RWPE2 (cell line): Measurements from ENCODE around the gene GPR176.

Experiments used
- ATAC-seq: fragments of 200-7000 bp; cut with Tn5 transposase; 3 replicates; pipeline ENCODE4 v1.9.1; 2021; ENCODE audit warnings: low read depth
- DNase-seq: peaks from one replicate; pipeline ENCODE4 v3.0.0-alpha.2; 2020; ENCODE audit warnings: low spot score
- H3K27ac ChIP-seq: fragments of 450-650 bp; 2 replicates; pipeline ENCODE4 v1.5.1; 2017; ENCODE audit warnings: mild to moderate bottlenecking; ENCODE audit not compliant: poor library complexity, severe bottlenecking
- H3K27me3 ChIP-seq: fragments of 250-450 bp; sonication (Bioruptor Pico); 2 replicates; pipeline ENCODE4 v1.5.1; 2021; ENCODE audit warnings: mild to moderate bottlenecking, moderate library complexity; ENCODE audit not compliant: insufficient read depth, poor library complexity, severe bottlenecking
- H3K36me3 ChIP-seq: fragments of 250-450 bp; sonication (Bioruptor Pico); 2 replicates; pipeline ENCODE4 v1.5.1; 2020; ENCODE audit warnings: low read depth, mild to moderate bottlenecking, moderate library complexity
- H3K4me1 ChIP-seq: fragments of 250-450 bp; sonication (Bioruptor Pico); 2 replicates; pipeline ENCODE4 v1.5.1; 2021; ENCODE audit warnings: mild to moderate bottlenecking, moderate library complexity; ENCODE audit not compliant: insufficient read depth, poor library complexity, severe bottlenecking
- H3K4me3 ChIP-seq: fragments of 250-450 bp; sonication (Bioruptor Pico); 2 replicates; pipeline ENCODE4 v1.5.1; 2021; ENCODE audit warnings: mild to moderate bottlenecking, moderate library complexity; ENCODE audit not compliant: severe bottlenecking
- H3K9me3 ChIP-seq: fragments of 250-450 bp; sonication (Bioruptor Pico); 2 replicates; pipeline ENCODE4 v1.5.1; 2021; ENCODE audit warnings: mild to moderate bottlenecking, moderate library complexity; ENCODE audit not compliant: severe bottlenecking
- CTCF ChIP-seq: fragments of 450-650 bp; IDR thresholded peaks from one replicate; pipeline ENCODE4 v1.5.1; 2017; ENCODE audit warnings: mild to moderate bottlenecking, moderate library complexity; ENCODE audit not compliant: poor library complexity, severe bottlenecking

Gene GPR176

DNA sequence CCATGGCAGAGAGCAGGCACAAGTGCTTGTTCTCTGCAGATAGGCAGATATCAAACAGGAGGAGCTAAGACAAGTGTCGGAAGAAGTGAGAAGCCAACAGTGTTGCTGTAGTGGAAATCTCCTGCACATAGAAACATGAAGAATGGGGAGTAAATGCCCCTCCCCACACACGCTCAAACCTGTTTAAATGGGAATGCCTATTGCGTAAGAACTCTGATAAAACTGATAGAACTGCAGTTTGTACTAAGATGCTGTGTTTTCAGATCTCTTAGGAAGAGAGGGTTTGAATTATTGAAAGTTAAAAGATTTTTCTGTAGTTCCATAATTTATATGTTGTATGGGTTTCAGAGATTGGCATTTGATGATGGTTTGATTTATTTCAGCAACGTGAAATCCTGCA is 33.5 kb upstream of the GPR176 start:
- Histone ChIP-seq H3K27ac (no peak overlapping the region), H3K4me1 (no peaks in the 10 kb centered on the region), H3K36me3 (peaks cover 97% of the 10 kb centered on the region), H3K4me3 (no peak overlapping the region), H3K27me3 (no peaks in the 10 kb centered on the region), H3K9me3 (no peaks in the 10 kb centered on the region)
- ATAC-seq (no peak), DNase-seq (no peak)
- TF ChIP-seq CTCF, result no peak

GRCh38 chr15:39951561-39951960 is 31.5 kb upstream of the GPR176 start:
- Histone ChIP-seq H3K36me3 (peaks cover 94% of the 10 kb centered on the region), H3K9me3 (no peaks in the 10 kb centered on the region), H3K4me1 (no peaks in the 10 kb centered on the region), H3K4me3 (no peak overlapping the region), H3K27ac (no peak overlapping the region), H3K27me3 (no peaks in the 10 kb centered on the region)
- TF ChIP-seq CTCF, result no peak
- DNase-seq, result no peak
- ATAC-seq, result no peak

- Histone ChIP-seq H3K4me1 (no peaks in the 10 kb centered on the region), H3K9me3 (no peaks in the 10 kb centered on the region), H3K36me3 (peaks cover 94% of the 10 kb centered on the region), H3K27me3 (no peaks in the 10 kb centered on the region), H3K4me3 (no peak overlapping the region), H3K27ac (no peak overlapping the region)
- no peak for ATAC-seq
- TF ChIP-seq CTCF, result no peak
- no peak for DNase-seq
Observed at GRCh38 chr15:39948817-39949216, 28.8 kb upstream of the GPR176 start.

DNA sequence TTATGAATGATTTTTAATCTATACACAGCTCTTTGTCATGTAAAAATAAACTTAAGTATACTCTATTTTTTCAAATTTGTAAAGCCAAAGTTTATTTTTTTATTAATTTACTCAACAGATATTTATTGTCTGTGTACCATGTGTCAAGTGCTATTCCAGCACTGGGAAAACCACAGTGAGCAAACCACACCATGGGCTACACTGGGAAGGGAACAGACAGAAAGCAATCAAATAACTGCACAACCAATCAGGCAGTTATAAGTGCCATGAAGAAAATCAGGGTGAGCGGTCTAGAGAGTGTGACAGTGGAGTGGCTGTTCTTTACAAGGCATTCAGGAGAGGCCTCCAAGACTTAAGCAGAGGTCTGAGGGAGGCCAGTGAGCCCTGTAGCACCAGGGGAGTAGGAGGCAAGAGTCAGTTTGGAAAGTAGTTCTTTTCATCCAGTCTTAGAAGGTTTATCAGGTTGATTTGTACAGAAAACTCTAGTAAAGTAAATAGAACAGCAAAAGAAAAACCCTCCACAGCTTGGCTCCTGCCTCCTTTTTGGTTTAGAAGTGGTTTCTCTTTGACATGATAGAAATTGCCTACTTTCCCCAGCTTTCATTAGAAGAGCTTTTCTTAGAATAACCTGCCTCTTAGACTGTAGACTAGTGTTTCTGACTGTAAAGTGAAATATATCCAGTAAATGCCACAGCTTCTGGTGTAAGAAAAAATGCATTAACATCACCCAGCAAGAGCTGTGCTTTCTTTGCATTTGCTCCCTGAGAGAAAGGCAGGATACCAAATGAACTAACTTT is 27.5 kb upstream of the GPR176 start:
- ATAC-seq (no peak), DNase-seq (no peak)
- TF ChIP-seq CTCF, result no peak
- Histone ChIP-seq H3K9me3 (no peaks in the 10 kb centered on the region), H3K4me1 (no peaks in the 10 kb centered on the region), H3K27me3 (no peaks in the 10 kb centered on the region), H3K4me3 (no peak overlapping the region), H3K27ac (no peak overlapping the region), H3K36me3 (peaks cover 94% of the 10 kb centered on the region)

- H3K9me3 ChIP-seq, result no peaks in the 10 kb centered on the region
- H3K36me3 ChIP-seq, result peaks cover 95% of the 10 kb centered on the region
- ATAC-seq (no peak), DNase-seq (no peak)
- H3K27me3 ChIP-seq, result no peaks in the 10 kb centered on the region
- peaks cover 6% of the 10 kb centered on the region for H3K4me1 ChIP-seq
- no peak overlapping the region for H3K4me3 ChIP-seq
- no peak for TF ChIP-seq CTCF
- no peak overlapping the region for H3K27ac ChIP-seq
Observed at GRCh38 chr15:39946862-39947261, 26.8 kb upstream of the GPR176 start.
